Upper lobe of right lung (tissue), 1 donor: Measurements from ENCODE around the gene TMEM52. TPM values are rescaled to one million over a fixed set of nuclear protein-coding genes. Genes with fewer than 3 reads are reported as not detected.

Experiments used
- ATAC-seq: fragments of 200-7000 bp; cut with Tn5 transposase; one replicate; pipeline ENCODE4 v1.9.1; 2020; ENCODE audit warnings: mild to moderate bottlenecking, moderate library complexity
- DNase-seq: peaks from one replicate; pipeline ENCODE4 v3.0.0-alpha.2; 2020
- H3K27ac ChIP-seq: fragments of 200-600 bp; one replicate; pipeline ENCODE4 v1.8.0; 2022
- H3K27me3 ChIP-seq: fragments of 200-600 bp; one replicate; pipeline ENCODE4 v1.8.0; 2022; ENCODE audit warnings: mild to moderate bottlenecking
- H3K36me3 ChIP-seq: fragments of 200-600 bp; one replicate; pipeline ENCODE4 v1.8.0; 2022
- H3K4me1 ChIP-seq: fragments of 200-600 bp; one replicate; pipeline ENCODE4 v1.8.0; 2022
- H3K4me3 ChIP-seq: fragments of 200-600 bp; one replicate; pipeline ENCODE4 v1.8.0; 2022; ENCODE audit warnings: mild to moderate bottlenecking
- H3K9me3 ChIP-seq: fragments of 200-600 bp; one replicate; pipeline ENCODE4 v1.8.0; 2022
- intact Hi-C: fragments of 100-400 bp; cut with DNase I; formaldehyde crosslinking; loops from one replicate; pipeline ENCODE4 v1.11.0; 2022
- total RNA-seq: library from RNA; stranded (reverse); fragmentation: NEBNext Ultra II Directional; extraction: Animal tissue kit (Norgen Biotek cat#: 25700); gene quantifications from one replicate; pipeline ENCODE4 v1.2.1, GENCODE V29; 2021
- TF ChIP-seq, protein P1 (sequence below): fragments of 200-600 bp; IDR thresholded peaks from one replicate; pipeline ENCODE4 v1.8.0; 2022; ENCODE audit warnings: antibody characterized with exemption
- donor health status: DM: no; HTN: yes; CAD: no; lungs with severe emphysema.

Gene TMEM52
- total RNA-seq, 1 donor from 2014 or later, result 1.5 TPM

DNA sequence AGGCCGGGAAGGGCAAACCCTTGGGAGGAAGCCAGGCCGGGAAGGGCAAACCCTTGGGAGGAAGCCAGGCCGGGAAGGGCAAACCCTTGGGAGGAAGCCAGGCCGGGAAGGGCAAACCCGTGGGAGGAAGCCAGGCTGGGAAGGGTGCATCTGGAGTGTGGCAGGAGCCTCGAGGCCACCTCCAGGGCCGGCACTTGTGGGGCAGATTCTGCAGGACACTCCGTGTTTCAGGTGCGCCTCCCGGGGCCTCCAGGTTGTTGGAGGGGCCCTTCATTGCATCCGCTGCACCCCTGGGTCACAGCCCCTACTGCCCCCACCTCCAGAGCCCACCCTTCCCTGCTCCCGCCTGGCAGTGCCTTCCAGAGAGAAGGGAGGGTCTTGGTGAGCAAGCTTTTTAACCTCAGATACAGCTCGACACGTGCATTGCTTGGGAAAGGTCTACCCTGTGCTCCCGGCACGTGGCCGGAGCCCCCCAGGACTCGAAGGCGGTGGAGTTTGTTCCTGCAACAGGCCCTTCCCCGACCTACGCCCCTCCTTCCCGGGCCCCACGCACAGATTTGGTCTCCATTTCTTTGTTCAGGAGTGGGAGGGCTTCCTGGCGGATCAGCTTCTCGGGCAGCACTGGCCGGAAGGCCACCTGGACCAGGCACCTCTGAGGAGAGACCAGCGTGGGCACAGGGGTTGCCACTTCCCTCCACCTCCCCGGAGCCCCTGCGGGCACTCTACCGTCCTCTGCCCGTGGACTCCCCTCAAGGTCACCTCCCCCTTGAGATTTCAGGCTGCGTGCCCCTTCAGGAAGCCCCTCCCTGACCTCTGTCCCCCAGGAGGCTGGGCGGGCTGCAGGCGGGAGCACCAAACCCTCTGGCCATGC lies 9.4 kb upstream of the TMEM52 start:
- no peaks in the 10 kb centered on the region for H3K9me3 ChIP-seq
- DNase-seq (no peak), ATAC-seq (no peak)
- H3K36me3 ChIP-seq, result no peaks in the 10 kb centered on the region
- no peak overlapping the region for H3K27ac ChIP-seq
- H3K4me1 ChIP-seq, result no peaks in the 10 kb centered on the region
- no peak overlapping the region for H3K4me3 ChIP-seq
- no peaks in the 10 kb centered on the region for H3K27me3 ChIP-seq
- TF ChIP-seq, protein P1, sequence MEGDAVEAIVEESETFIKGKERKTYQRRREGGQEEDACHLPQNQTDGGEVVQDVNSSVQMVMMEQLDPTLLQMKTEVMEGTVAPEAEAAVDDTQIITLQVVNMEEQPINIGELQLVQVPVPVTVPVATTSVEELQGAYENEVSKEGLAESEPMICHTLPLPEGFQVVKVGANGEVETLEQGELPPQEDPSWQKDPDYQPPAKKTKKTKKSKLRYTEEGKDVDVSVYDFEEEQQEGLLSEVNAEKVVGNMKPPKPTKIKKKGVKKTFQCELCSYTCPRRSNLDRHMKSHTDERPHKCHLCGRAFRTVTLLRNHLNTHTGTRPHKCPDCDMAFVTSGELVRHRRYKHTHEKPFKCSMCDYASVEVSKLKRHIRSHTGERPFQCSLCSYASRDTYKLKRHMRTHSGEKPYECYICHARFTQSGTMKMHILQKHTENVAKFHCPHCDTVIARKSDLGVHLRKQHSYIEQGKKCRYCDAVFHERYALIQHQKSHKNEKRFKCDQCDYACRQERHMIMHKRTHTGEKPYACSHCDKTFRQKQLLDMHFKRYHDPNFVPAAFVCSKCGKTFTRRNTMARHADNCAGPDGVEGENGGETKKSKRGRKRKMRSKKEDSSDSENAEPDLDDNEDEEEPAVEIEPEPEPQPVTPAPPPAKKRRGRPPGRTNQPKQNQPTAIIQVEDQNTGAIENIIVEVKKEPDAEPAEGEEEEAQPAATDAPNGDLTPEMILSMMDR, result no peak
- intact Hi-C loops, result no loop called here

DNA sequence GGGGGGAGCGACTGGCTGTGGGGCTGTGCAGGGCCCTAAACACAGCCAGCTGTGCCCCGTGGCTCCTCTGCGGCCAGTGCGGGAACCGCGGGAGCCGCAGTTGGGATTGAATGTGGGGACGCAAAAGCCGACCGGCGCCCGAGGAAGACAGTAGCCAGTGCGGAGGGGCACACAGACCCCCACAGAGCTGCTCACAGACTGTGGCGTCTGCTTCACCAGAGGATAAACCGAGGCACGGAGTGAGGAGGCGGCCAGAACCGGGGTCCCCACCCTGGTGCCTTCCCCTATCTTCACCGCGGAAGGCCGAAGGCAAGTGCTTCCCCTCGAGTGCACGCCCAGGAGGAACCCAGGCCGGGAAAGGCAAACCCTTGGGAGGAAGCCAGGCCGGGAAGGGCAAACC lies 8.7 kb upstream of the TMEM52 start:
- DNase-seq, result no peak
- intact Hi-C loops, result no loop called here
- no peak for ATAC-seq
- Histone ChIP-seq H3K4me3 (no peak overlapping the region), H3K9me3 (no peaks in the 10 kb centered on the region), H3K27me3 (no peaks in the 10 kb centered on the region), H3K36me3 (no peaks in the 10 kb centered on the region), H3K4me1 (no peaks in the 10 kb centered on the region), H3K27ac (no peak overlapping the region)
- TF ChIP-seq, protein P1, result no peak

DNA sequence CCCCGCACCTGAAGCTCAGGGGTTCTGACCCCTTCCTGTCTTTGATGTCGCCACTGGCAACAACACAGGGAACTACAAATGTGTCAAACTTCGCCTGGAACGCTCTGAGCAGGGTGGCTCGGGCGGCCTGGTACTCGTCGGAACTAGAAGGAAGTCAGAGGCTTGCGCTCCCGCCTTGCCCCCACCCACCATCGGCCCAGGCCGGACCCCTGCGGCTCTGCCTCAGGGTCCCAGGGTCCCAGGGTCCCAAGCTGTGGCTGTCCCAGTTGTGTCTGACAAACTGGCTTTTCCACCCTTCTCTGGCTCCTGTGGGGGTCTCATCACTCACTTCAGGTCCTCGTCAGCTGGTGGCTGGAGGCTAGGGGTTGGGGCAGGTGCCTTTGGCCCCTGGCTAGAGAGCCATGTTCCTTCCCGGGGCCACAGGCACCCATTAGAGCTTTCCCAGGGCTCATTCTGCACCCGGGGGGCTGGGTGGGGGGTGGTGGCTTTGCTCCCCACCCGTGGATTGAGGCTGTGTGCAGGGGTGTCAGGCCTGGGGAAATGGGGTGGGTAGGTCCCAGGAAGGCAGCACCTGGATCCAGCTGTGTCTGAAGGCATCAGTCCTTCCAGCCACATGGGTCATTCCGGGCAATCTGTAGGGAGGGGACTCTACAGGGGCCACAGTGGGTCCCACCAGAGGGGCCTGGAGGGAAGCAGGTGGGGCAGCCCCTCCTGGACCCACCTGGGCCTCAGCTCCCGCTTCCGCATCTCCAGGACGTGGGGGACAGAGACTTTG lies 8.0 kb upstream of the TMEM52 start:
- Histone ChIP-seq H3K4me3 (no peak overlapping the region), H3K36me3 (no peaks in the 10 kb centered on the region), H3K4me1 (no peaks in the 10 kb centered on the region), H3K9me3 (no peaks in the 10 kb centered on the region), H3K27ac (no peak overlapping the region), H3K27me3 (no peaks in the 10 kb centered on the region)
- TF ChIP-seq, protein P1, result no peak
- intact Hi-C loops, result no loop called here
- DNase-seq (no peak), ATAC-seq (no peak)

DNA sequence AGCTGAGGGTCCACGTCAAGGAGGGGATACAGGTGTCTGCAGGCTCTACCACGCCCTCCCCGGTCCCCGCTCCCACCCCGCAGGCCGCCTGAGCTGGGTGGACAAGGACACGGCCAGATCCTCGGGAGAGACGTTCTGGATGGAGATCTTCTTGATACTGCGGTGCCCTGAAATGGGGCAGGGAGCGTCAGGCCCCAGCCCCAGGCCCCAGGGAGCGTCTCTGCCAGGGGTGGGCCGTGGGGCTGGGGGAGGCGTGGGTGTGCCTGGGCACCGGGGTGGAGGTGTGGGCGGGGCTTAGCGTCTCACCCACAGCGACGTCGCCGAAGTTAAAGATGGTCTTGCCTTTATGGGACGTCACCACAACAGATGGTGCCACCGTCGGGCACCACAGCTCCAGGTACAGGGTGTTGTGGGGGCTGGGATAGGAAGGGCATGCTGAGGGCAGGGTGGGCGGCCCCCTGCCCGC lies 7.3 kb upstream of the TMEM52 start:
- Histone ChIP-seq H3K4me3 (no peak overlapping the region), H3K4me1 (no peaks in the 10 kb centered on the region), H3K36me3 (no peaks in the 10 kb centered on the region), H3K27me3 (no peaks in the 10 kb centered on the region), H3K27ac (no peak overlapping the region), H3K9me3 (no peaks in the 10 kb centered on the region)
- intact Hi-C loops, result no loop called here
- no peak for DNase-seq
- TF ChIP-seq, protein P1, result no peak
- no peak for ATAC-seq

DNA sequence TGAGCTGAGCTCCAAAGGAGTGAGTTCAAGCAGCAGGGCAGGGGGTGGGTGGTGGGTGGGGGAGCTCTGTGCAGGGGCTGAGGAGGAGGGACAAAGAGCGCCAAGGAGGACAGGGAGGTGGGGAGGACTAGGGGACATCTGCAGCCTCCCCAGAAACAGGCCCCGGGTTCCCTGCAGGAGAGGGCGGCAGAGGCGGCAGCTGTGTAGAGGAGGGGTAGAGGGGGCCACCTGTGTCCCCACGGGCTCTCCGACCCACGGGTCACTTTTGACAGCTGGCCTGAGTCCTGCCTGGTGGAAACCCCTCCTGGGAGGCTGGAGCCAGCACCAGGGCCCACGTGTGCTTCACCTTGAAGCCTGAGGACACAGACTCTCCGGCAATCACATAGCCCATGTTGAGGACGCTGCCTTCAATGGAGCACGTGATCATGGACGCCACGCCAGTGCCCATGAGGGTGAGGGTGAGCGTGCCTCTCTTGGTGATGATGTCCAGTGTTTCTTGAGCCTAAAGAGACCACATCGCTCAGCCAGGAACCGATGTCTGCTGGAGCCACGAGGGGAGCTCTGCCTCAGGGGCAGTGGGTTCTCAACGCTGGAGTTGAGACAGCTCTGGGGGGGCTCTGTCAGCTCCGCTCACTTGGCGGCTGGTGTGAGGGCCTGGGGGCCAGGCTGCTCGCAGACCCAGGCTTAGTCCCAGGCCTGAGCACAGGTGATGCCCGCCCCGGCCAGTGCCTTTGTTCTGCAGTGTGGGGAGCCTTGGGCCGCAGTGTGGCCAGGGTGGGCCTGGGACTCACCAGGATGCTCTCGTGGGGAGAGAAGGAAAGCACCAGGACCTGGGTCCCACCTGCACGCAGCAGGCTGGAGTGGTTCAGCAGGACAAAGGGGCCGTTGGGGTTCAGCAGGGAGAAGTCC lies 6.6 kb upstream of the TMEM52 start:
- TF ChIP-seq, protein P1, result no peak
- ATAC-seq, result no peak
- H3K36me3 ChIP-seq, result no peaks in the 10 kb centered on the region
- no peak overlapping the region for H3K27ac ChIP-seq
- no peak overlapping the region for H3K4me3 ChIP-seq
- no peaks in the 10 kb centered on the region for H3K4me1 ChIP-seq
- intact Hi-C loops, result no loop called here
- H3K9me3 ChIP-seq, result no peaks in the 10 kb centered on the region
- no peaks in the 10 kb centered on the region for H3K27me3 ChIP-seq
- no peak for DNase-seq
